NCI-H128 (cell line): ENCODE results near the gene TTC39B.

Source experiments
- DNase-seq: peaks from one replicate; lab custom pipeline; 2025; ENCODE audit not compliant: unreplicated experiment; lab: John Stamatoyannopoulos, UW

TTC39B gene

GRCh38 chr9:15305470-15305869, 1.5 kb downstream of the TTC39B start:
- no peak for DNase-seq

GRCh38 chr9:15304632-15305031, 2.4 kb downstream of the TTC39B start:
- DNase-seq = no peak

- DNase-seq = no peak
Observed at GRCh38 chr9:15300218-15300617, 6.8 kb downstream of the TTC39B start.

- no peak for DNase-seq
Observed at GRCh38 chr9:15299374-15299939, 7.6 kb downstream of the TTC39B start.

DNA sequence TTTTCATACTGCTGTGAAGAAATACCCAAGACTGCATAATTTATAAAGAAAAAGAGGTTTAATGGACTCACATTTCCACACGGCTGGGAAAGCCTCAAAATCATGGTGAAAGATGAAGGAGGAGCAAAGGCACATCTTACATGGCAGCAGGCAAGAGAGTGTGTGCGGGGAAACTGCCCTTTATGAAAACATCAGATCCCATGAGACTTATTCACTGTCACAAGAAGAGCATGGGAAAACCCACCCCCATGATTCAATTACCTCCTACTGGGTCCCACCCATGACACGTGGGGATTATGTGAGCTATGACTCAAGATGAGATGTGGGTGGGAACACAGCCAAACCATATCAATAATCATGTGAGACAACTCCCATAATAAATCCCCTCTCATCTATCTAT, 8.7 kb downstream of the TTC39B start:
- DNase-seq = no peak

DNA sequence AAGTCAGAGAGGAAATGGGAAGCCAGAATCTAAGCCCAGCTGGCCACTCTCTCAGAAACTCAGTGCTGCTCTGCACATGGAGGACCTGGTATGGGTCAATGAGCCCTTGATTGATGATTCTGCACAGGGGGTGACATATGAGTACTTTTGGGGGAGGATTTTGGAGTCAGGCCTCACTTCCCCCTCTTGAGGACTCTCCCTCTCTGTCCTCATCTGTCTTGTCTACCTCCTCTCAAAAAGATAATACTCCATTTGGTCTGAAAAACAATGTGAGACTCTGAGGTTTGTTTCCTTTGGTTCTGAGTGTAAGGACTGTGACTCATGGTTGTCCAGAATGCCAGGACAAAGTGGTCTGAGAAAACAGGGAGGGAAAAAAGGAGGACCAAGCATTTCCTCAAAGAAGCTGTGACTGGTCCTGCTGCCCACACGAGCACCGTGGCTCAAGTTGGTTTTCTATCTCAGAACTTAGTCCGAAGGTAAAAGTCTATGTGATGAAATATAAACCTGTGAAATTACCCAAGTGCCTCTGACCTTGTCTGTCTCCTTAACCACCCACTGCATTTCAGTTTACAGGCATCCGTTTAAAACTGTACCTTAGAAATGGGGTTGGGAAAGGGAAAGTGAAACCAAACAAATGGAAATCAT, 11.1 kb downstream of the TTC39B start:
- no peak for DNase-seq

DNA sequence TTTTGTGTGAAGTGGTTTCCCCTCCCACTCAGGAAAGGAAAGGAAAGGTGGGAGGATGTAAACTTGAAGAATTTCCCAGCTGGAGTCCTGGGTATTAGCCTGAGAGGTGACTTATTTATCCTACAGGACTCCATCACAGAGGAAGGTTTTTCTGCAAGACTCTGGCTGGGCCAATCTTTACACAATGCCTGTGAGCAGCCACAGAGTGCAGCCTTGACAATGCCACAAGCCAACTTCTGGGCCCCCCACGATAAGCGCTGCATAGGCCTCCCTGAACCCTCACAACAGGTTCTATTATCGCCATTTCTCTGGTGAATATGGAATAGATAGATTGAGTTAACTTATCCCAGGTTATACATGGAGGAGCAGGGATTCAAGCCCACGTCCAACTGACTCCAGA, 12.4 kb downstream of the TTC39B start:
- DNase-seq = no peak

GRCh38 chr9:15293804-15294316, 13.2 kb downstream of the TTC39B start:
- DNase-seq = no peak

DNA sequence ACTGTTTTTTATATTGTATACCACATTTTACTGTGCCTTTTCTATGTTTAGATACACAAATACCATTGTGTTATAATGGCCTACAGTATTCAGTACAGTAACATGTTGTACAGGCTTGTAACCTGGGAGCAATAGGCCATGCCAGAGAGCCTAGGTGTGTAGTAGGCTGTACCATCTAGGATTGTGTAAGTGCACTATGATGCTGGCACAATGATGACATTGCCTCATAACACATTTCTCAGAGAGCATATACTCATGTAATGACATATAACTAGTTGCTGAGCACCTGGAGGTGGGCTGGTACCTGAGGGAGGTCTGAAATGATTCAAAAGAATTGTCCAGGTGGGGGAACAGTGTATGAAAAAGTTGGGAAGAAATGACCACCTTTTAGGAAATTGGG, 13.9 kb downstream of the TTC39B start:
- no peak for DNase-seq

GRCh38 chr9:15289603-15290002, 17.4 kb downstream of the TTC39B start:
- no peak for DNase-seq

GRCh38 chr9:15287309-15287708, 19.7 kb downstream of the TTC39B start:
- DNase-seq = no peak

DNA sequence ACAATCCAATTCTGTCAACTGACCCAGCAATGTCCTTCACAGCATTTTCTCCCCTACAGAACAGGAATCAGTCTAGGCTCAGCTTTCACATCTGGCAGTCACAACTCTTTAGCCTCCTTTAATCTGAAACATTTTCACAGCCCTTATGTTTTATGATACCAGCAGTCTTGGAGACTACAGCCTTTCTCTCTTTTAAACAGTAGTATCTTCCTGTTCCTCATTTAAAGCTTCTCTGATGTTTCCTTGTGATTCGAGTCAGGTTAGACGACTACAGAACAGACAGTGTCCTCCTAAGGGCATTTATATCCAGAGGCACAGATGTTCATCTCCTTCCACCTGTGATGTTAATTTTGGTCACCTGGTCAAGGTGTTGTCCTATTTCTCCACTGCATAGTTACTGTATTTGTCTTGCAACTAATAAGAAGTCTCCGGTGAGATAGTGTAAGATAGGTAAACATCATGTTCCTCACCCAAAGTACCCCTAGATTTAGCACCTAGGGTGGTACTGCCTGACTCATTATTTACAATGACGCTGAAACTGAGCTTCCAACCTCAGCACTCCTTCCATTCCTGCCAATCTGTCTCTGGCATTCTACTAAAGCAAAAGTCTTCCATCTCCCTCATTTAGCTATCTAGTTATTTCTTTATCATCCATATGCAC, 20.7 kb downstream of the TTC39B start:
- DNase-seq = no peak

DNA sequence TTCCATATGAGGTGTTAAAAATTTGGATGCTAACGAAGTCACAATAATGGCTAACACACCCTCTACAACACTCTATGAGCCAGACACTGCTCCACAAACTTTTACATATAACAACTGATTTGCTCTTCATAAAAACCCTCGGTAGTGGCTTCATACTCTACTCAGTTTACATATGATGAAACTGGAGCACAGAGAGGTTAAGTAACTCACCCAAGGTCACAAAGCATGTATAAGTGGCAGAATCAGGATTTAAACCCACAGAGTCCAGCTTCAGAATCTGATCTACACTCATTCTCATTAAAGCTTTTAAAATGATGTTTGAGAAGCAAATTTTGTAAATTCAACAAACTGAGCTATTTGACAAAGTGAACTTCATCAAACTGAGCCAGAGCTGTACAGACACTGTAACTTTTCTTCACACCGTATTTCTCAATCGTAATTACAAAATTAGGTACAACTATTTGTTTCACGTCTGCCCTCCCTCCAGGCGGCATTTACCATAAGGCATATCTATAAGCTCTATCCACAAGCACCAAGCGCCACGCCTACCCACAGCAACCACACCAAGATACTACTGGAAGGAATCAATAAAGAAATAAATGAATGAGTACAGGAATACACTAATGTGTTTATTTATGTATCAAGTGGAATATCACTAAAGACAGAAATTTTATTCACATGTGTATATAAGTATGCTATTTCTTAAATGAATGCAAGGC, 24.3 kb downstream of the TTC39B start:
- DNase-seq = no peak

DNA sequence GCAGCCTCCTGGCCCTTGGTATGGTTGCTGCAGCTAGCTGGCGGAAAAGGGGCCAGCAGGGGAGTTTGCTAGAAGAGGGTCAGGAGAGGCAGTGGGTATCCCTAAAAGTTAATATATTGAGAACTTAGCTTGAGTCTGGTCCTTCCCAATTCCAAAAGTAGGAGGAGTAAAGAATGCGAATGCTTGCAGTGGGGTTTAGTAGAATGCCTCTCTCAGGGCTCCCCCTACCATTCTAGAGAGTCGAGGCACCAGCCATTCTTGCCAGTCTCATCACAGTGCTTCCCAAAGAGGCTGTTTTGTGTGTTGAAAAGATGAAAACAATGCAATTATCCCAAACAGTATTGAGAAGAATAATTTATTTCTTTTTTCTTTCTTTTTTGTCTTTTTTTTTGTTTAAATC, 26.4 kb downstream of the TTC39B start:
- DNase-seq = no peak

DNA sequence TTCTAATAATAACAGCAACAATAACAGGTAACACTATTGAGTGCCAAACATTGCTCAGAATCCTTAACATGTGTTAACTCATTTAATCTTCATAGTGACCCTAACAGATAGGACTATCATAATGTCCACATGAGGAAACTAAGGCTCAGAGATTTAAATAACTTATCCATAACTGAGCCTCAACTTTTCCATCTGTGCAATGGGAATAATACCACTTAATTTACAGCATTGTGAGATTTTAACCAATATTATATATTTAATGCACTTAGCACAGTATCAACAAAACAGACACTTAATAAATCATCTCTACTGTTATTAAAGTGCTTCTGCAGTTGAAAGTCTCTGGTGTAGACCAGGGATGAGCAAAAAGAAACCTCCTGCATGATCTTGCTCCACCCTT, 28.2 kb downstream of the TTC39B start:
- DNase-seq = no peak

DNA sequence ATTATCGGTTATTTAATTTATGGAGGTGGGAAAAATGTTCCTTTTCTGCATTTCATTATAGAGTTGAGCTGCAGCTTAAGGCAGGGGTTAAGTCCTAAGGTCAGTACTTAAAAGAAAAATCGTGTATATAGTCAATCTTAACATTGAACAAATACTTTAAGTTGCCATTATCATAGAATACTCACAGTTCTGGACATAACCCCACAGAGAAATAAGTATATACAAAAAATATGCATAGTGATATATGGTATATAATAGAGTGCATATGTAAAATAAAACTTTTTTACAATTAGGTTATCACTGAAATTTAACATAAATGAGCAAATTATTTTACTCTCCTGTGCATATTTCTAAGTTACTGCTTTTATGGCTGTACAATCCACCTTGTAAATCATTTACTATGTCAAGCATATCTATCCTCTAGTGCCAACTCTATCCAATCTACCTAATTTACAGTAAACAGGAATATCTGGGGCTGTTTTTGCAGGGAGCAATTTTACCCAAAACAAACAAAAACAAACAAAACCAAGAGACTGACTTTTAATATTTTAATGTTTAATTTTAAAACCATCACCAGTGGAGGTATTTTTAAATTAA, 28.8 kb downstream of the TTC39B start:
- no peak for DNase-seq

DNA sequence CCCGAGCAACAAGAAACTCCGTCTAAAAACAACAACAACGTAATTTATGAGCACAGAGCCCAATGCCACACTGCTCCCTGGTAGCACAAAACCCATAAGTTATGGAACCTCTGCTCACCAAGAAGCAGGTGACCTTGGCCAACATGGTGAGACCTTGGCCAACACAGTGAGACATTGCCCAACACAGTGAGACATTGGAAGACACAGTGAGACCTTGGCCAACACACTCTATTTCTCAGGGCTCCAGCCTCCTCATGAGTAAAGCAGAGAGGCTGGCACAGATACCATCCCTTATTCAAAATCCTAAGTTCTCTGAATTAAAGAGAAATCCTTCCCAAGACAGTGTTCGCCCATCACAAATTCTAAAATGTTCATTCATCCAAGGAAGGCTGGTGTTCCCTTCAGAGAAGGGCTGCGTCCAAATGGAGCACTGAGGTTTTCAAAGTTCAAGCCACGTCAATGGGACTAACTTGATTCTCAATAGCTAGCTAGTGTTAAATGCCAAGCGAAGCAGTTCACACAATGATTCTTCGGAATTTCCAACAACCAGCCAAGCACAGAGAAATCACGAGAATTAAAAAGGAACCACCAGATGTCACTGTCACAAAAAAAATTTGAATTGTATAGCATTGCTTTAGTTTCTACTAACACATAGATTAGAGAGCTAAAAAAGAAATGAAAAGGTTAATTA, 29.5 kb downstream of the TTC39B start:
- no peak for DNase-seq

DNA sequence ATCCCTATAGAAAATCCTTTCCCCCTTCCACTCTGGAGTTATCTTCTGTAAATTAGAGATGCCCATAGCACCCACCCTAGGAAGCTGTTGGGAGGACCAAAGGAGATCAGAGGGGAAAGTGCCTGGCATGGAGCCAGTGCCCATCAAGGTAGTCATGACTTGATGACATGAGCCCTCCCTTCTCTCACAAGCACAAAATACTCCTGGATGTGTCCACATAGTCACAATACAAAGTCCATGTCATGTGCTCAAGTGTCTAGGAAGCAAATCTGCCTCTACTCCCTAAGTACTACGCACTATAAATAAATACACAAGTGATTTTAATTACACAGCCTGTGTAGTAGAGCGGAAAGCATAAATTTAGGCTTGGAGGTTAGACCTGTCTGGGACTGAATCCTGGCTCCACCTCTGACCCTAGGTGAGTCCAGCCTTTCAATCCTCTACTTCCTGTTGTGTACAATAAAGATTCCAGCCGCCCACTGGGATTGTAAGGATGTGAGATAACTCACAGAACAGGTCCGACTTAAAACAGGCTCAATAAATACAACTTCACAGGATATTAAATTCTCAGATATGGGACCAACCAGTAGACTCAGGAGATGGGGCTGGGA, 30.6 kb downstream of the TTC39B start:
- no peak for DNase-seq

DNA sequence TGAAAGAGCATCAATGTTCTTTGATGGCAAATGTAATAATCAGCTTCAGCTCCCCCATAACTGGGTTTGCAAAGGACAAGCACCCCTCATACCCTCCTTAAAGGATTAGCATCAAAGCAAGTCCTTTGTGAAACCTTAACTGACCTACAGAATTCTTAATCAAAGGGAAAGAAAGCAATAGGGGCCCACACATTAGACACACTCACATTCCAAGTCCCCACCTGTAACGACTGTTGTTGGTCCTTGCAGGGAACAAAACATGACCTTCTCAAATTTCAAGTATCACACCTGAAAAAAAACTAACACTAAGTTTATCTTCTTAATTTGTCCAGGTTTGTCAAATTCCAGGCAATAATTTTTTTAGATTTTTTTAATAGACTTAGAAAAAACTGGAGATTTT, 32.6 kb downstream of the TTC39B start:
- no peak for DNase-seq

GRCh38 chr9:15272377-15272928, 34.6 kb downstream of the TTC39B start:
- DNase-seq = no peak
